Measurements from ENCODE around the gene MTX2. TPM values are rescaled to one million over a fixed set of nuclear protein-coding genes. Genes with fewer than 3 reads are reported as not detected.

The MTX2 gene
- total and polyA plus RNA-seq, 4 donors = 11.8 to 23.5 (median 12.7) TPM

DNA sequence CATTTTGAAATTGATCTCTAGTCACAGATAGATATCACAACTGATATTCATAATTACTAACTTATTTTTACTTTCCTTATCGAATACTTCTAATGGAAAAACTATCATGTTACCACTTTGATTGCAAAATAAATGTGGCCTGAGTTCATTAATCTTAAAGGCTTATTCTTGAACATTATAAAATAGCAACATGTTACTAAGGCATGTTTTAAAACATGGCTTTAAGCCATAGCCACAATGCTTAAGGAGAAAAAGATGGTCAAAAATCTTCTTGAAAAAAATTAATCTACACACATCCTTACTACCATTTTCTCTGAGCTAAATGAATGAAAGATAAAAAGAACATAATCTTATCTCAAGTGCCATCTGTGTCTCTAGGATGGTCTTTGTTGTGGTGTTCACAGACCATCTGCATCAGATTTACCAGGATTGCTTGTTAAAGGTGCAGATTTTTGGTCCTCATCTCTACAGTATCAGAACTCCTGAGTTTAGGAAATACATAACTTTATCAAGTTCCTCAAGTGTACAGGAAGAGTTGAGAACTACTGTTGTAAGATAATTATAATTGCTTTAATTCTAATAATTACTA lies 15.3 kb downstream of the MTX2 start:
- Histone ChIP-seq H3K36me3 (ENCODE audit: control insufficient read depth in 4 of 4, insufficient read depth in 3 of 4, low read depth in 1 of 4, low read length in 3 of 4) (peaks cover 0 to 2% (median 0%) of the 10 kb centered on the region in 4 donors), H3K9ac (ENCODE audit: low read depth in 1 of 2, low read length in 2 of 2) (no peak overlapping the region), H3K27me3 (ENCODE audit: control insufficient read depth in 4 of 4, insufficient read depth in 4 of 4, low read length in 3 of 4) (no peaks in the 10 kb centered on the region), H3K9me3 (ENCODE audit: control insufficient read depth in 4 of 4, low read length in 3 of 4) (no peaks in the 10 kb centered on the region), H3K27ac (ENCODE audit: low read depth in 1 of 2, low read length in 2 of 2) (no peak overlapping the region), H3K4me1 (ENCODE audit: control insufficient read depth in 4 of 4, insufficient read depth in 4 of 4, low read length in 3 of 4) (peaks cover 0 to 2% (median under 1%) of the 10 kb centered on the region in 4 donors), H3K4me3 (ENCODE audit: low read depth in 1 of 3, low read length in 3 of 3) (no peak overlapping the region)
- 98% methylated on average over 1 of the region's 1 CpG for WGBS
- DNase-seq (ENCODE audit: low spot score) = no peak
- TF ChIP-seq SP1 (IDR thresholded peaks at IDR 0.05) = no peak
- no peak for TF ChIP-seq TAF1 (conservative IDR thresholded peaks at IDR 0.05)
- TF ChIP-seq RXRA (IDR thresholded peaks at IDR 0.05) = no peak

DNA sequence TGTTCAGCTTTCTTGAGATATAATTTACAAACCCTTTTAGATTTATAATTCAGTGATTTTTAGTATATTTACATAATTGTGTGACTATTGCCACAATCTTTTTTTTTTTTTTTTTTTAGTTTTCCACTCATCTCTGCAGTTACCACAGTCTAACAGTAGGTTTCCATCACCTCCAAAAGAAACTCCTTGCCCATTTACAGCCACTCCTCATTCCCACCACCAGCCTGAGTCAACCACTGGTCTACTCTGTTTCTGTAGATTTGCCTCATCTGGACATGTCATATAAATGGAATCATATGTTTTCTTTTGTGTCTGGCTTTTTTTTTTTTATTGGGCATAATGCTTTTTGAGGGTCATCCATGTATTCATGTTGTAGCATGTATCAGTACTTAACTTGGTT lies 16.1 kb downstream of the MTX2 start:
- TF ChIP-seq, protein P1, sequence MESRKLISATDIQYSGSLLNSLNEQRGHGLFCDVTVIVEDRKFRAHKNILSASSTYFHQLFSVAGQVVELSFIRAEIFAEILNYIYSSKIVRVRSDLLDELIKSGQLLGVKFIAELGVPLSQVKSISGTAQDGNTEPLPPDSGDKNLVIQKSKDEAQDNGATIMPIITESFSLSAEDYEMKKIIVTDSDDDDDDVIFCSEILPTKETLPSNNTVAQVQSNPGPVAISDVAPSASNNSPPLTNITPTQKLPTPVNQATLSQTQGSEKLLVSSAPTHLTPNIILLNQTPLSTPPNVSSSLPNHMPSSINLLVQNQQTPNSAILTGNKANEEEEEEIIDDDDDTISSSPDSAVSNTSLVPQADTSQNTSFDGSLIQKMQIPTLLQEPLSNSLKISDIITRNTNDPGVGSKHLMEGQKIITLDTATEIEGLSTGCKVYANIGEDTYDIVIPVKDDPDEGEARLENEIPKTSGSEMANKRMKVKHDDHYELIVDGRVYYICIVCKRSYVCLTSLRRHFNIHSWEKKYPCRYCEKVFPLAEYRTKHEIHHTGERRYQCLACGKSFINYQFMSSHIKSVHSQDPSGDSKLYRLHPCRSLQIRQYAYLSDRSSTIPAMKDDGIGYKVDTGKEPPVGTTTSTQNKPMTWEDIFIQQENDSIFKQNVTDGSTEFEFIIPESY (IDR thresholded peaks at IDR 0.05) = no peak
- TF ChIP-seq GABPA (IDR thresholded peaks at IDR 0.05 in 1 of 2, conservative IDR thresholded peaks at IDR 0.05 in 1 of 2) (no peak), TAF1 (conservative IDR thresholded peaks at IDR 0.05) (no peak), RXRA (IDR thresholded peaks at IDR 0.05) (no peak)
- no peak for DNase-seq (ENCODE audit: low spot score)
- no peak overlapping the region for H3K4me3 ChIP-seq (ENCODE audit: low read depth in 1 of 3, low read length in 3 of 3)
- no peaks in the 10 kb centered on the region for H3K27me3 ChIP-seq (ENCODE audit: control insufficient read depth in 4 of 4, insufficient read depth in 4 of 4, low read length in 3 of 4)
- H3K9ac ChIP-seq (ENCODE audit: low read depth in 1 of 2, low read length in 2 of 2) = no peak overlapping the region
- H3K4me1 ChIP-seq (ENCODE audit: control insufficient read depth in 4 of 4, insufficient read depth in 4 of 4, low read length in 3 of 4) = peaks cover 0 to 2% (median under 1%) of the 10 kb centered on the region in 4 donors
- peaks cover 0 to 2% (median 0%) of the 10 kb centered on the region in 4 donors for H3K36me3 ChIP-seq (ENCODE audit: control insufficient read depth in 4 of 4, insufficient read depth in 3 of 4, low read depth in 1 of 4, low read length in 3 of 4)
- no peak overlapping the region for H3K27ac ChIP-seq (ENCODE audit: low read depth in 1 of 2, low read length in 2 of 2)
- H3K9me3 ChIP-seq (ENCODE audit: control insufficient read depth in 4 of 4, low read length in 3 of 4) = no peaks in the 10 kb centered on the region

DNA sequence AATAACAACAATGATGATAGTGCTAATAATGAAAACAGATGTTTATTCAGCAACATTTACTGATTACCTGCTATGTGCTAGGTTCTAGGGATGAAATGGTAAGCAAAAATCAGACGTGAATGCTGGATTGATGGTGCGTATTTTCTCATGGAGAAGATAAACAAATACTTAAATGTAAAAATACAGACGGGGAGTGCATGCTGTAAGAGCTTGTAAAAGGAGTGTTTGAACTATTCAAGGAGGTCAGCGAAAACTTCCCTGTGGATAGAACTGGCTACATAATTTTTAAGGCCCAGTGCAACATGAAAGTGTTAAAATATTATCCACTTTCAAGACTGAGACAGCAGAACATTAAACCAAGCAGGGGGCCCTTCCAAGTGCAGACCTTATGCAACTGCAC lies 22.1 kb downstream of the MTX2 start:
- no peaks in the 10 kb centered on the region for H3K27me3 ChIP-seq (ENCODE audit: control insufficient read depth in 4 of 4, insufficient read depth in 4 of 4, low read length in 3 of 4)
- H3K4me1 ChIP-seq (ENCODE audit: control insufficient read depth in 4 of 4, insufficient read depth in 4 of 4, low read length in 3 of 4) = peaks cover 0 to 2% (median 0%) of the 10 kb centered on the region in 4 donors
- H3K36me3 ChIP-seq (ENCODE audit: control insufficient read depth in 4 of 4, insufficient read depth in 3 of 4, low read depth in 1 of 4, low read length in 3 of 4) = peaks cover 0 to 2% (median 0%) of the 10 kb centered on the region in 4 donors
- no peak for DNase-seq (ENCODE audit: low spot score)
- TF ChIP-seq JUND (IDR thresholded peaks at IDR 0.05) (no peak), HNF4G (IDR thresholded peaks at IDR 0.05) (no peak)
- 87% methylated on average over 4 of the region's 4 CpGs for WGBS
- no peak overlapping the region for H3K9ac ChIP-seq (ENCODE audit: low read depth in 1 of 2, low read length in 2 of 2)
- no peak overlapping the region for H3K4me3 ChIP-seq (ENCODE audit: low read depth in 1 of 3, low read length in 3 of 3)
- no peak overlapping the region for H3K27ac ChIP-seq (ENCODE audit: low read depth in 1 of 2, low read length in 2 of 2)
- no peaks in the 10 kb centered on the region for H3K9me3 ChIP-seq (ENCODE audit: control insufficient read depth in 4 of 4, low read length in 3 of 4)

- no peaks in the 10 kb centered on the region for H3K9me3 ChIP-seq (ENCODE audit: control insufficient read depth in 4 of 4, low read length in 3 of 4)
- no peak overlapping the region for H3K27ac ChIP-seq (ENCODE audit: low read depth in 1 of 2, low read length in 2 of 2)
- no peak overlapping the region for H3K4me3 ChIP-seq (ENCODE audit: low read depth in 1 of 3, low read length in 3 of 3)
- H3K4me1 ChIP-seq (ENCODE audit: control insufficient read depth in 4 of 4, insufficient read depth in 4 of 4, low read length in 3 of 4) = peaks cover 0 to 2% (median 0%) of the 10 kb centered on the region in 4 donors
- H3K9ac ChIP-seq (ENCODE audit: low read depth in 1 of 2, low read length in 2 of 2) = no peak overlapping the region
- no peaks in the 10 kb centered on the region for H3K27me3 ChIP-seq (ENCODE audit: control insufficient read depth in 4 of 4, insufficient read depth in 4 of 4, low read length in 3 of 4)
- peaks cover 0 to 2% (median 0%) of the 10 kb centered on the region in 4 donors for H3K36me3 ChIP-seq (ENCODE audit: control insufficient read depth in 4 of 4, insufficient read depth in 3 of 4, low read depth in 1 of 4, low read length in 3 of 4)
- no peak for DNase-seq (ENCODE audit: low spot score)
- TF ChIP-seq NR2F2 (IDR thresholded peaks at IDR 0.05) (no peak), EGR1 (IDR thresholded peaks at IDR 0.05; ENCODE audit: low read depth in 2 of 2) (no peak), GABPA (IDR thresholded peaks at IDR 0.05 in 1 of 2, conservative IDR thresholded peaks at IDR 0.05 in 1 of 2) (no peak), RXRA (IDR thresholded peaks at IDR 0.05) (no peak), REST (IDR thresholded peaks at IDR 0.05) (no peak), YY1 (IDR thresholded peaks at IDR 0.05) (no peak), FOXA2 (IDR thresholded peaks at IDR 0.05) (no peak), HNF4G (IDR thresholded peaks at IDR 0.05) (no peak), JUND (IDR thresholded peaks at IDR 0.05) (no peak), TAF1 (conservative IDR thresholded peaks at IDR 0.05) (no peak), FOXA1 (IDR thresholded peaks at IDR 0.05) (no peak)
- TF ChIP-seq, protein P2, sequence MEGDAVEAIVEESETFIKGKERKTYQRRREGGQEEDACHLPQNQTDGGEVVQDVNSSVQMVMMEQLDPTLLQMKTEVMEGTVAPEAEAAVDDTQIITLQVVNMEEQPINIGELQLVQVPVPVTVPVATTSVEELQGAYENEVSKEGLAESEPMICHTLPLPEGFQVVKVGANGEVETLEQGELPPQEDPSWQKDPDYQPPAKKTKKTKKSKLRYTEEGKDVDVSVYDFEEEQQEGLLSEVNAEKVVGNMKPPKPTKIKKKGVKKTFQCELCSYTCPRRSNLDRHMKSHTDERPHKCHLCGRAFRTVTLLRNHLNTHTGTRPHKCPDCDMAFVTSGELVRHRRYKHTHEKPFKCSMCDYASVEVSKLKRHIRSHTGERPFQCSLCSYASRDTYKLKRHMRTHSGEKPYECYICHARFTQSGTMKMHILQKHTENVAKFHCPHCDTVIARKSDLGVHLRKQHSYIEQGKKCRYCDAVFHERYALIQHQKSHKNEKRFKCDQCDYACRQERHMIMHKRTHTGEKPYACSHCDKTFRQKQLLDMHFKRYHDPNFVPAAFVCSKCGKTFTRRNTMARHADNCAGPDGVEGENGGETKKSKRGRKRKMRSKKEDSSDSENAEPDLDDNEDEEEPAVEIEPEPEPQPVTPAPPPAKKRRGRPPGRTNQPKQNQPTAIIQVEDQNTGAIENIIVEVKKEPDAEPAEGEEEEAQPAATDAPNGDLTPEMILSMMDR (IDR thresholded peaks at IDR 0.05; ENCODE audit: low read depth, low read length, missing input control) = no peak
Measured at GRCh38 chr2:176291809-176292283, 22.6 kb downstream of the MTX2 start.

Data from liver (tissue), 9 donors.